NK-92 treated with Interleukin-12 subunit alpha and Interleukin-12 subunit beta, amount 100 ng/mL, for 24 hours (cell line): Measurements from ENCODE around the gene TBX1.

Source experiments
- DNase-seq: peaks from one replicate; lab custom pipeline; 2025; lab: John Stamatoyannopoulos, UW

TBX1 gene

GRCh38 chr22:19738664-19739447 is 21.7 kb upstream of the TBX1 start:
- no peak for DNase-seq

GRCh38 chr22:19739448-19739895 is 21.1 kb upstream of the TBX1 start:
- DNase-seq: no peak

DNA sequence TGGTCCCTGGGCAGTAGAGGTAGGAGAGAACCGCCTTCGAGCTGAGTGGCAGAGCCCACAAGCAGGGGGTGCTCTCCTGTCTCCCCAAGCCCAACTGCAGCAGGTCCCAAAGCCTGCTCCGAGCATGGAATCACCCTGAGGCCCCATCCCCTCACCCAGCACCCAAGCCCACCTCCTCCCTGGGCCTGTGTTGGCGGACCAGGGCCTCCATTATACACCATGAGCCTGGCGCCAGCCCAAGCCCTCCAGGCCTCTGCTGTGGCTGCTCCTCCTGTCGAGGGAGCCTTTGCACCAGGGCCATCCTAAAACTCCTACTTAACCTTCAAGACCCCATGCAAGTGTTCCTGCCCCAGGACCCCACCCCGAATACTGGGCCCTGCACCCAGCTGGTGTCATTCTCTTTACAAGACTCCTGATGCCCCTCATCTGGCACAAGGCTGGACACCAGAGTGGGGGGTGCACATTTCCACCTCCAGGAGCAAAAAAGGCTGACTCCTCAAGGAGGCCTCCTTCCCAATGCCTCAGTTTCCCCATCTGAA is 20.6 kb upstream of the TBX1 start:
- no peak for DNase-seq

DNA sequence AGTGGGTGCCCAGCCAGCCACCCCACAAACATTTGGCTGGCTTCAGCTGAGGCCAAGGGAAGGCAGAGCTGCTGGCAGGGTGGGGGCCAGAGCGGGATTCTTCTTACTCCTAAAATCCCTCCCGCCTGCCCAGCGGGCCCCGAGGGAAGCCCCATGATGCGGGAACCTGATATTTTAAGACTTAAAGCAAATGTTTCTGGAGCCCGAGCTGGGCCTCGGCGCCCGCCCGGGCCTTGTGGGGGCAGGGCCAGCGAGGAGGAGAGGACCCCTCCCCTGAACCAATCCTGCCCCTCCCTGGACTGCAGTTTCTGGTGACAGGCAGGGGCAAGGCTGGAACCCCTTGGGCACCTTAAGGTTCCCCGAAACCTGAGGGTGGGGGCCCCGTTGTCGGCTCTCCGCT is 20.0 kb upstream of the TBX1 start:
- DNase-seq: no peak

- DNase-seq: no peak
Measured at GRCh38 chr22:19741053-19741452, 19.5 kb upstream of the TBX1 start.

GRCh38 chr22:19742160-19743066 is 18.2 kb upstream of the TBX1 start:
- no peak for DNase-seq

GRCh38 chr22:19743081-19743480 is 17.5 kb upstream of the TBX1 start:
- no peak for DNase-seq

GRCh38 chr22:19743651-19744050 is 16.9 kb upstream of the TBX1 start:
- DNase-seq: no peak

DNA sequence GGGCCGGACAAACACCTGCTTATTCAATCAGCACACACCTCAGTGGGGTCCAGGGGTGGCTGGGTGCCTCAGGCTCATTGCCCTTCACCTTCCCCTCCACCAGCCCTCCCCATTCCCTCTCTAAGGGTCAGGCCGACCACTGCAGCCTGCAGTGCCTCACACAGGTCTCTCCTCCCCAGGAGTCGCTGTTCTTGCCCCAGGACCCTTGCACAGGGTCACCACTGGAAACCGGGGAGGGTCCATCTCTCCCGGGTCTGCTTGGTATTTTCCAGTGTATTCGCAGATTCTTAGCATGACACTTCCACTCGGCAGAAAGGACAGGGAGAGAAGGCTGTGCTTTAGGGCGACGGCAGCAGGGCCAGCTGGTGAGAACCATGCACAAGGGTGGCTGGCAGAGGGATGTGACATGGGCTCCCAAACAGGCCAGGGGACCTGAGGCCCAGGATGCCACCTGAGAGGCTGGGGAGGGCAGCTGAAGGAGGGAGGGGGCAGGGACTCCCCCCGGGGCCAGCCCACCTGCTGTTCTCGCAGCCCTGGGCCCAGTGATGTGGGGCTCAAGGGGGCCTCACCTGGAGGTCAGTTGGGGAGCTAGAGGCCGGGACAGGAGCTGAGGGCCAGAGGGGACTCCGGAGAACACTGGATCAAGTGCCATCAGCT is 16.1 kb upstream of the TBX1 start:
- no peak for DNase-seq

DNA sequence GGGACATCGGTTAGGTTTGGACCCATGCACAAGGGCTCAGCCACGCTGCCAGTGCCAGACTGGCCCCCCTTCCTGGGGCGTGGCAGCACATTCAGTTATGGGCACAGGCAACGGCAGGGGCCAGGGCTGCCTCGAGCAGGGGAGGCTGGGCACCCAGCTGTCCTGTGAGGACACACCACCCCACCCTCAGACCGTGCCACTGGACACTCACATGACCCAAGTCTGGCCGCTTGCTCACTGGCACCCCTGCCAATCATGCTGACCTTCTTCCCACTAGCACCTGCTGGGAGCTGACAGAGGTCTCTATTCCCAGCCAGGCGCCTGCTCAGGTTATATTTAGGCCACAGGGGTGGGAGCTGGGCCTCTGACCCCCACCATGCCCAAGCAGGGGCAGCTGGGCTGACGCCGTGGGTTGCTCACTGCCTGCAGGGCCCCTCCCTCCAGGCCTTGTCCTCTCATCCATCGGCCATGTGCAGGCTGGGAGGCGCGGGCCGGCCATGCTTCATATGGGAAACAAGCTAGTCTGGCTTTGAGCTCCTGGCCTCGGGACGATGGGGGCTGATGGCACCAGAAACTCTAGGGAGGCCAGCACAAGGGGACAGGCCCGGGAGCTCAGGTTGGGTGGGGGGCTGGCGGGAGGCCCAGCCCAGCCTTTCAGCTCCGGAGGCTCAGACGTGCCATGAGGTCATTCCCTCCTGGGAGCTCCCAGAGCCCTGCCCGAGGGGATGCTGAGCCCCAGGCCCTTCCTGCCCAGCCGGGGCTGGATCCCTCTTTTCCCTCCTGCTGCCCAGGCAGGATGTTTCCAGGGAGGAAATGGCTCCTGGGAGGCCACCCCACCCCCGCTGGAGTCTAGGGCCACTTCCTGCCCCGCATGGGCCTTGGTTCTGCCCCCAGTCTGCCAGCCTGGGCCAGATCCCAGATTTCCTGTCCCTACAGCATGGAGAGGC is 15.2 kb upstream of the TBX1 start:
- no peak for DNase-seq

DNA sequence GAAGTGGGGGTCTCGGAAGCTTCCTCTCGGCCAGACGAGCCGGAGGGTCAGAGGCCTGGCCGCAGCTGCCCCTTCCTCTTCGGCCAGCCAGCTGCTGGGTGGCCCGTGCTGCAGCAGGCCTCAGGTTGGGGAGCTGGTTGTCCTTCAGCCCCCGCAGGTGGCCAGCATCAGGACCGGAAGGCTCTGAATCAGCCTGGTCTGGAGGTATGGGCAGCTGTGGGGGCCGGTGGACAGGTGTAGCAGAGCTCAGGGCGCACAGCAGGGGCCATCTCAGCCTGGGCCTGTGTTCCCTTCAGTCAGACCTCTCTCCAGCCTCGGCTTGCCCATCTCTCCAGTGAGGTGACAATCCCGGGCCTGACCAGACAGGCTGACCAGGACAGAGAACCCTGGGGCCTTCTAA is 13.9 kb upstream of the TBX1 start:
- no peak for DNase-seq

DNA sequence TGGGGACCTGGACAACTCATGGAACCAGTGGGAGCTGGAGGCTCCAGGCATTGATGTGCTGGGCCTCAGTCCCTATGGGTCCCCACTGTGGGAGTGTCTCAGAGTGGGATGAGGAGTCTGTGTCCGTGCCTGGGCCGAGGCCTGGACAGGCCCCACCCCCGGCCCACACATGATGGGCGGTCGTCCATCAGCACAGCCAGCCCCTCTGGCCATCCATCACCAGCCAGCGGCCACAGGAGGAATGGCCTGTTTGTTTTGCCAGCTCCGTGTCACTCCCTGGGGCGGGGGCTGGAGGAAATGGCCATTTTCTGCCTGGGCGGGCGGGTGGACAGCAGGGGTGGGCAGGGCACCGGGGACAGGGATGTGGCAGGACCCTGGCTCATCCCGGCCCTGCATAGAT is 13.0 kb upstream of the TBX1 start:
- DNase-seq: no peak

DNA sequence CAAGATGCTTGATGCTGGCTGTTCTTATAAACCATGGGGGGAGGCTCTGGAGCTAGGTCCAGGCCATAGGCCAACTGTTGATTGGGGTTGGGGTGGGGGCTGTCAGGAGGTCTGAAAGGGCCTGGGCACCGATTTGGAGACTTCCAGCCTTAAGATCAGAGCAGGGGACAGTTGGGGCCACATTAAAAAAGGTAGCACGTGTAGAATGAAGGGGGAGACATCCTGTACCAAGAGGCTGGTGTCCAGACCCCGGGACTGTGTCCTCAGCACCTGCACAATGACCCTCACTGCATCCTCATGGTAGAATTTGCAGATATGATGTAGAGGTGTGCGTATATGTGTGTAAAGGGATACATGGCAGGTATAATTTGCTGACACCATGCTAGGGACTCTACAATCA is 12.4 kb upstream of the TBX1 start:
- no peak for DNase-seq

DNA sequence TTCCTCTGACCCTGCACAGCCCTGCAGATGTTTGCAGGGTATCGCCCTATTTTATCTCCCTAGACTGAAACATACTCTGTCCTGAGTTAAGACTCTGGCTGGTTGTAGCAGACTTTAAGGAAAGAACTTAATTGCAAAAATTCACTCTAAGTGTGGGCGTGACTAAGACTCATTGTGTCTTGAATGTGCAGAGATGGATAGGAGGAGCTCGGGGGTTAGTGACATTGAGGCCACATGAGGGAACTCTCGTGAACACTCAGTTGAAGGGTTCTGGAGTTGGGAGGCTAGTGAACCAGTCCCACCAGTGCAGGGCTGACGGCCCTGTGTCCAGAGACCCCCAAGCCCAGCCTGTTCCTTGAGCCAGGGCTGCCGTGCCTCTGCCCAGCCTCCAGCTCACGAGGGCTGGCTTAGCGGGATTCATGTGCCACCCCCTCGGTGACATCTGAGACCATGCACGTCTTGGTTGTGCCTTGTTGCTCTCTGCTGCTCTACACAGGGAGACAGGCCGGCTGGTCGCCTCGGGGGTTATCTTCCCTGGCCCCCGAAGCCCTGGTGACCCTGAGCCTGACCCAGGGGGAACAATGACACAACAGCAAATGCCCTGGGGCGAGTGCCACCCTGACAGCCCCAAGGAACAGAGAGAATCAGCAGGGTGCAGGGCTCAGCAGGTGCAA is 11.4 kb upstream of the TBX1 start:
- DNase-seq: no peak

DNA sequence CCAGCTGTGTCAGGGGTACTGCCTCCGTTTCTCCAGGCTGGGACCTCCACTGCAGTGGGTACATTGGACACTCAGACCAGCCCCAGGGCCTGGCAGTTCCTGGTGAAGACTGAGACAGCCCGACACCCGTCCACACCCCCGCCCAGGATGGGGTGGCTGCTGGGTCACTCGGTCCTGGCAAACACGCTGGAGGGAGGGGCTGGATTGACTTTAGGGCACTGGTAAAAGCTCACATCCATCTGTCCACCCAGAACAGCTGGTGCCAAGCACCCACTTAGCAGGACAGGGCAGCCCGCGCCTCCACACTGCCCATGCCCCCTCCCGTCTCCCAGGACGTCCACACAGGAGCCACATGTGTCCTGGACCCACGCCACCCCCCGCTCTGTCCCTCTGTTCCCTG is 10.7 kb upstream of the TBX1 start:
- no peak for DNase-seq

DNA sequence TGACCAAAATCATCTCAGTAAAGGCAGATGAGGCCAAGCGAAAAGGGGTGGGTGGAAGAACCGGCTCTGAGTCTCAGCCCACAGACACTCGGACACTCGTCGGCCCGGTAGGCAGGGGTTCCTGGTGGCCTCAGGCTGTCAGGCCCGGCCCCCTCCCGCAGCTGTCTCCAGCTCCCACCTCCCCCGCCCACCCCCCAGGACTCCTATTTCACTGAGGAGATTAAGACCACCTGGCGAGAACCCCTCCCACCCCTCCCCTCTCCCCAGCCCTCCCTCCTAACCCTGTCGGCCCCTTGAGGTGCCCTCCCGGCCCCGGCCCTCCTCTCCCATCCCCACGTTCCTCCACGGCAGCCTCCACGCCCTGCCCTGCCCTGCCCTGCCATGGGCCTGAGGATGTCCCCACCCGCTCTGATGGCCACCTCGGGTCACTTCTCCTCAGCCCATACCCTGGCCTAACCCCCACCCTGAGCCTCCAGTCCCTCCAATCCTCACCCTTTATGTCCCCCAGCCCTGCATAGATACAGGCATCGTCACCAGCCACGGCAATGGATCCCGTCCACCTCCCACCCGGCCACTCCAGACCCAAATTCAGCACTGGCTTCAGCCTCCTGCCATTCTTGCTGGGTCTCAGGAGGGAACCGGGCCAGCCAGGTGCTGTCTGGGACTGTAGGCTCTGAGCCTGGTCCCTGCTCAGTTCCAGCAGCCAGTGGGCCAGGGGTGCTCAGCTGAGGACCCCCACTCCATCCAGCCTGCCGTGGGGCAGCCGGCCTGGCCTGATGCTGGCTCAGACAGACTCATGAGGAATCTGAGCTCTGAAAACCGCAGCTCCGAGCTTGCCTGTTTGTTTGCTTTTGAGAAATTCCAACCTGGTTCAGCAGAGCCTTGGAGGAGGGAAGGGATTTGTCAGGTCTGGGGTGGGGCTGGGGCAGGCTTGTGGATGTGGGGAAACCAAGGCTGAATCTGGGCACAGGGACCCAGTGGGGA is 9.8 kb upstream of the TBX1 start:
- no peak for DNase-seq

- no peak for DNase-seq
Measured at GRCh38 chr22:19751497-19752245, 8.9 kb upstream of the TBX1 start.

DNA sequence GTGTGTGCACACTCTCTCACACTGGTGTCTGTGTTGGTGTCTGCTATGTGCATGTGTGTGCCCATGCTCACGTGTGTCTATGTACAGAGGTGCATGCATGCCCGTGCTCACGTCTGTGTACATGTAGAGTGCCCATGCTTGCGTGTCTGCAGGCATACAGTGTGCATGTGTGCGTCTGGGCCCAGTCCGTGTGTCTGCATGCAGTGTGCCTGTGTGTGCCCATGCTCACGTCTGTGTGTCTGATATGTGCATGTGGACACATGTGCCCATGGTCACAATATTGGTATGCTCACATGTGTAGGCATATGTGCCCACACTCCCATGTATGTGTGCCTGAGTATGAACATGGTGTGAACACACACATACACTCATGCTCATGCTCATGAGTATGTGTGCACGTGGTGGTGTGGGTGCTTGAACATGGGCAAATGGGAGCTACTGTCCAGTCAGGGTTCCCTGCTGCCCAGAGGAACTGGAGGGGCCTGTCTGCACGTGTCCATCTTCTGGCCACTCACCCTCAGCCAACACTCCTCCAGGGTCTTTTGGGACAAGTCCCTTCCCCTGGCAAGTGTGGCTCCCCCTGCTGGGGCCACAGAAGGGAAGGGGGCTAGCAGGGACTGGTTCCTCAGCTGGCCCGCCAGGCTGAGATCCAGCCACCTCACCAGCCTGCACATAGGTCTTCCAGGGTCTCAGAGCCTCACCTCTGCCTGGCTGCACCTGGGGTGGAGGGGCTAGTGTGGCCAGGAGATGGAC is 7.3 kb upstream of the TBX1 start:
- DNase-seq: no peak
